ENCODE results near the gene SREBF2. TPM values are rescaled to one million over a fixed set of nuclear protein-coding genes. Genes with fewer than 3 reads are reported as not detected.

SREBF2 gene
- total RNA-seq, 1 donor from 2014 or later, result 108 TPM

GRCh38 chr22:41917903-41918791, 85.2 kb downstream of the SREBF2 start:
- DNase-seq (ENCODE audit: low read depth), result no peak
- Histone ChIP-seq H3K36me3 (ENCODE audit: control insufficient read depth, insufficient read depth, low read length) (no peaks in the 10 kb centered on the region), H3K4me3 (ENCODE audit: low read depth, low read length) (no peak overlapping the region), H3K27me3 (ENCODE audit: control insufficient read depth, insufficient read depth, low read length) (peaks cover 35% of the 10 kb centered on the region)
- no peak for TF ChIP-seq CTCF (IDR thresholded peaks at IDR 0.05; ENCODE audit: insufficient read depth, low read length, poor library complexity, severe bottlenecking)

- no peak for DNase-seq (ENCODE audit: low read depth)
- no peak for TF ChIP-seq CTCF (IDR thresholded peaks at IDR 0.05; ENCODE audit: insufficient read depth, low read length, poor library complexity, severe bottlenecking)
- Histone ChIP-seq H3K36me3 (ENCODE audit: control insufficient read depth, insufficient read depth, low read length) (no peaks in the 10 kb centered on the region), H3K4me3 (ENCODE audit: low read depth, low read length) (peak overlapping the region; percentile 32), H3K27me3 (ENCODE audit: control insufficient read depth, insufficient read depth, low read length) (peaks cover 23% of the 10 kb centered on the region)
Measured at GRCh38 chr22:41919357-41920224, 86.7 kb downstream of the SREBF2 start.

- no peak for TF ChIP-seq CTCF (IDR thresholded peaks at IDR 0.05; ENCODE audit: insufficient read depth, low read length, poor library complexity, severe bottlenecking)
- H3K4me3 ChIP-seq (ENCODE audit: low read depth, low read length), result no peak overlapping the region
- no peak for DNase-seq (ENCODE audit: low read depth)
- no peaks in the 10 kb centered on the region for H3K36me3 ChIP-seq (ENCODE audit: control insufficient read depth, insufficient read depth, low read length)
- H3K27me3 ChIP-seq (ENCODE audit: control insufficient read depth, insufficient read depth, low read length), result peaks cover 20% of the 10 kb centered on the region
Measured at GRCh38 chr22:41920271-41920976, 87.5 kb downstream of the SREBF2 start.

- DNase-seq (ENCODE audit: low read depth), result no peak
- H3K4me3 ChIP-seq (ENCODE audit: low read depth, low read length), result no peak overlapping the region
- H3K36me3 ChIP-seq (ENCODE audit: control insufficient read depth, insufficient read depth, low read length), result no peaks in the 10 kb centered on the region
- peaks cover 21% of the 10 kb centered on the region for H3K27me3 ChIP-seq (ENCODE audit: control insufficient read depth, insufficient read depth, low read length)
- TF ChIP-seq CTCF (IDR thresholded peaks at IDR 0.05; ENCODE audit: insufficient read depth, low read length, poor library complexity, severe bottlenecking), result no peak
Measured at GRCh38 chr22:41922328-41922727, 89.4 kb downstream of the SREBF2 start.

- DNase-seq (ENCODE audit: low read depth), result no peak
- Histone ChIP-seq H3K36me3 (ENCODE audit: control insufficient read depth, insufficient read depth, low read length) (no peaks in the 10 kb centered on the region), H3K27me3 (ENCODE audit: control insufficient read depth, insufficient read depth, low read length) (peaks cover 23% of the 10 kb centered on the region), H3K4me3 (ENCODE audit: low read depth, low read length) (no peak overlapping the region)
- TF ChIP-seq CTCF (IDR thresholded peaks at IDR 0.05; ENCODE audit: insufficient read depth, low read length, poor library complexity, severe bottlenecking), result no peak
Measured at GRCh38 chr22:41922940-41923594, 90.2 kb downstream of the SREBF2 start.

Measured in kidney epithelial cell (primary cell).